Glomerular endothelial cell (primary cell): ENCODE measurements around the gene CRYBG3. TPM values are rescaled to one million over a fixed set of nuclear protein-coding genes. Genes with fewer than 3 reads are reported as not detected.
"Not testable (repeated sequence)": the region's sequence is repeated elsewhere in the genome, so short reads cannot be mapped to it uniquely, and the experiment has no call there.

ENCODE experiments used
- DNase-seq: peaks from one replicate; pipeline ENCODE4 v3.0.0-alpha.2; 2011; ENCODE audit warnings: low read depth, low spot score; ENCODE audit errors: extremely low read depth
- total RNA-seq: library from RNA; depleted of rRNA; stranded (reverse); fragments of >200 nt; gene quantifications from 2 replicates; pipeline ENCODE4 v1.2.3, GENCODE V29; 2015

Gene CRYBG3
- total RNA-seq, 1 donor from 2014 or later = 22.3 TPM

- DNase-seq = no peak
These were observed 73.4 kb downstream of the CRYBG3 start for GRCh38 chr3:97895216-97895615.

DNA sequence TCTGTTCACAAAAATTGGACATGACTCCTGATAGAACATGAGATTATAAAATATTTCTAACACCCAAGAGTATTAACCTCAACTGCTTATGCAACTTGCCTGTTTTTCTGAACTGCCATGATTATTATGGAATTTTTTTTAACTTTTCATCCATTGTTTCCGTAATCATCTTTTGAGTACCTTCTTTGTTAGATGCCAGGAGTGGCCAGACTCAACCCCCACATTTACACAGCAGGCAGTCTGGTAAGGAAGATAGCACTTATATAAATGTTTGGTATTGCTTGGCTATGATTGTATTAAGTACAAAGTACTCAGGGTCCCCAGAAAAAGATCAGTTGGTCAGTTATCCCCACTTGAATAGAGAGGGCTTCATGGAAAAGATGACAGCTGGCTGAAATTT is 74.3 kb downstream of the CRYBG3 start:
- DNase-seq = no peak

- DNase-seq = no peak
These were observed 74.7 kb downstream of the CRYBG3 start for GRCh38 chr3:97896547-97896946.

- no peak for DNase-seq
These were observed 77.5 kb downstream of the CRYBG3 start for GRCh38 chr3:97899331-97899730.

GRCh38 chr3:97901313-97902248 is 79.8 kb downstream of the CRYBG3 start:
- no peak for DNase-seq

DNA sequence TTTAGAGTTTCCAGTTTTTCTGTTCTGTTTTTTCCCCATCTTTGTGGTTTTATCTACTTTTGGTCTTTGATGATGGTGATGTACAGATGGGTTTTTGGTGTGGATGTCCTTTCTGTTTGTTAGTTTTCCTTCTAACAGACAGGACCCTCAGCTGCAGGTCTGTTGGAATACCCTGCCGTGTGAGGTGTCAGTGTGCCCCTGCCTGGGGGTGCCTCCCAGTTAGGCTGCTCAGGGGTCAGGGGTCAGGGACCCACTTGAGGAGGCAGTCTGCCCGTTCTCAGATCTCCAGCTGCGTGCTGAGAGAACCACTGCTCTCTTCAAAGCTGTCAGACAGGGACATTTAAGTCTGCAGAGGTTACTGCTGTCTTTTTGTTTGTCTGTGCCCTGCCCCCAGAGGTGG is 88.0 kb downstream of the CRYBG3 start:
- DNase-seq = not testable (repeated sequence)

DNA sequence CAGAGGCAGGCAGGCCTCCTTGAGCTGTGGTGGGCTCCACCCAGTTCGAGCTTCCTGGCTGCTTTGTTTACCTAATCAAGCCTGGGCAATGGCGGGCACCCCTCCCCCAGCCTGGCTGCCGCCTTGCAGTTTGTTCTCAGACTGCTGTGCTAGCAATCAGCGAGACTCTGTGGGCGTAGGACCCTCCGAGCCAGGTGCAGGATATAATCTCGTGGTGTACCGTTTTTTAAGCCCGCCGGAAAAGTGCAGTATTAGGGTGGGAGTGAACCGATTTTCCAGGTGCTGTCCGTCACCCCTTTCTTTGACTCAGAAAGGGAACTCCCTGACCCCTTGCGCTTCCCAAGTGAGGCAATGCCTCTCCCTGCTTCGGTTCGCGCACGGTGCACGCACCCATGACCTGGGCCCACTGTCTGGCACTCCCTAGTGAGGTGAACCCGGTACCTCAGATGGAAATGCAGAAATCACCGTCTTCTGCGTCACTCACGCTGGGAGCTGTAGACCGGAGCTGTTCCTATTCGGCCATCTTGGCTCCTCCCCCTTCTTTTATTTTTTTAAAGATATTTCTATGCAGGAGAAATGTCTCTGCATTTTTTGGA is 88.5 kb downstream of the CRYBG3 start:
- DNase-seq = not testable (repeated sequence)

GRCh38 chr3:97910931-97911351 is 89.1 kb downstream of the CRYBG3 start:
- no peak for DNase-seq

DNA sequence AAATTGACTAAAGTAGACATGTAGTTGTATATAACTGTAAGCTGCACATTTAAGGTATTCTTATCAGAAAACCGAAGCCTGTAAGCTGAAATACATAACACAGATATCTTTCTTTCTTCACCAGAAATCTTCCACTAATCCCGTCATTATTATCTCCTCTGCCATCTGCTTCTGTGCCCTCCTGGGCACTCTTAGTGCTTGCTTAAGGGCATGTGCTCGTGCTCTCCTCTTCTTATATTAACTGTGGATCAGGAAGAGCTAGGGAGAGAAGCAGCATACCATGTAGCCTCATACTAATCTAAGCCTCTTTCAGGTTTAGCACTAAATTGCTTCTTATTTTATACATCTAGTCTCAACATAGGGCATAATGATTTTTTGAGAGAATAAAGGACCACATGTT is 89.6 kb downstream of the CRYBG3 start:
- no peak for DNase-seq

- no peak for DNase-seq
These were observed 92.6 kb downstream of the CRYBG3 start for GRCh38 chr3:97914388-97914787.

- no peak for DNase-seq
These were observed 94.8 kb downstream of the CRYBG3 start for GRCh38 chr3:97916576-97916975.

GRCh38 chr3:97917813-97918536 is 96.2 kb downstream of the CRYBG3 start:
- DNase-seq = no peak

DNA sequence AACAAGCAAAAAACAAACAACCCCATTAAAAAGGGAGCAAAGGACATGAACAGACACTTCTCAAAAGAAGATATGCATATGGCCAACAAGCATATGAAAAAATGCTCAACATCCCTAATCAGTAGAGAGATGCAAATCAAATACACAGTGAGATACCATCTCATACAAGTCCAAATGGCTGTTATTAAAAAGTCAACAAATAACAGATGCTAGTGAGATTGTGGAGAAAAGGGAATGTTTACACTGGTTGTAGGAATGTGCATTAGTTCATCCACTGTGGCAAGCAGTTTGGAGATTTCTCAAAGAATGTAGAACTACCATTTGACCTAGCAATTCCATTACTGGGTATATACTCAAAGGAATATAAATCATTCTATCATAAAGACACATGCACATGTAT is 105.9 kb downstream of the CRYBG3 start:
- no peak for DNase-seq

- DNase-seq = no peak
These were observed 107.2 kb downstream of the CRYBG3 start for GRCh38 chr3:97928986-97929385.

DNA sequence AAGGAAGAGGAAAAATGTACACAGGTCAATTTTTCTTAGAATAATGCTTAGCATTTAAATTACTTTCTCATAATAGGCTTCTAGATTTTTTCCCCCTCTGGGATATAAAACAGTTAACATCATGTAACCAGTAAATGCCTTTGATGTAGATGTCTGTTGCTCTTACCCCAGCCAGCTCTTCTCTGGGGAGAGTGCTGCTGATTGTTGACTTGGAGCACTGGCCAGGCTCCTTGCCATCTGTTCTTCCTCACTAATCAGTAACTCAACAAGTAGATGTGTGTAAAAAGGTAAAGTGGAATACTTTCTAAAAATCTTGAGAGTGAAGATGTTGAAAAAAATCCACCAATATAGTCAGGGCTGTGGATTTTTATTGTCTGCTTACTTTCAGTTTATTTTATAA is 108.2 kb downstream of the CRYBG3 start:
- no peak for DNase-seq

DNA sequence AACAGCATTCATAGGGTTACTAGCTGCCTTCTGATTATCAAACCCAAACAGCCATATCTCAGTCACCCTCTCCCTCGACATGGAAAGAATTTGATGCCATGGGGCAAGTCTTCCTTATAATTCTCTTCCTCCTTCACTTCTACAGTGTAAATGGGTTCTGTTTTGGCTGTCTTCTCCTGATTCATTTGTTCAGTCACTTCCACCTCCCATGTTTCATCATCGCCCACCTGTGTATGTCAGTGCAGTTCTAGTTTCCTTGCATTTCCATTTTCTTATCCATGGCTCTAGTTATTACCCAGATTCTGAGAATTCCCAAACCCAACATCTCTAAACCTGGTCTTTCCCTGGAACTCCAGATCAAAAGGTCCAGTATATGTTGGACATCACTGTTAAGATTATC is 109.4 kb downstream of the CRYBG3 start:
- DNase-seq = no peak

DNA sequence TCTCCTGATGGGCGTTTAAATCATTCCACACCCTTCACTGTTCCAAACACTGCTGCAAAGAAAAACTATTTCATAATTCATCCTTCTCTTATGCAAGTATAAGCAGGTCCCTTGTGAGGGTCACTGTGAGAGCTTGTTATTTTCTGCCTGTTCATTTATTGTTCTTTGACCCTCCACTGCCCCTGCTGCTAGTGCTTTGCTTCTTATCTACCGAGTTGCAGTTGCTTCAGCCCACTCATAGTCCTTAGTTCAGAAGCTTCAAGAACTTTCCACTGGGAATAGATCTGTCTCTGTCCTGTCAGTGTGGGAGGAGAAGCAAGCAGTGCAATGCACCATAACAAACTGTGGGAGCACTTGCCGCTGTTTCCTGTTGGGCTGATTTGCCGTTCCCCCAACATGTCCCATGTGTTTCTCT is 110.6 kb downstream of the CRYBG3 start:
- DNase-seq = no peak

- DNase-seq = no peak
These were observed 113.3 kb downstream of the CRYBG3 start for GRCh38 chr3:97934980-97935695.

GRCh38 chr3:97935842-97936241 is 114.0 kb downstream of the CRYBG3 start:
- no peak for DNase-seq

GRCh38 chr3:97937205-97937604 is 115.4 kb downstream of the CRYBG3 start:
- DNase-seq = no peak

DNA sequence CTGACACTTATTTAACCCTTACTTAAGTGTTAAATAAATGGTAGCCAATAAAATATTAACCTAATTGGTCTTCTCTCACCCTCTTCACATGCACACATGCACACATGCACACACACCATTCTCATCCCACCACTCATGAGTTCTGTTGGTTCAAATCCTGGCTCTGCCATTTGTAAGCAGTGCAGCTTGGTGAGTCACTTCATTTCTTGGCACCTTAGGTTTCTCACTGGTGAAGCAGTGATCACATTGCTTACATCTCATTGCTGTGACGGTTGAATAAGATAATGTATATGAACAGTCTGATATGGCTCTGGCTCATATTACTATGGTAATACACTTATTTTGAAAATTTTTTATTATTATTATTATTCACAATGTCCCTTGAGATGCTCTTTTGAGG is 116.6 kb downstream of the CRYBG3 start:
- no peak for DNase-seq
